Caco-2 (cell line): ENCODE results near the gene DCX. TPM values are rescaled to one million over a fixed set of nuclear protein-coding genes. Genes with fewer than 3 reads are reported as not detected.

Experiments
- BruUV-seq: library from RNA; stranded (reverse); fragments of 400-500 nt; replicated peaks from 2 replicates; lab custom pipeline; 2021; lab: Mats Ljungman, UMichigan
- CTCF ChIA-PET: fragments of 300-600 bp; sonication (Branson Sonifier 250); formaldehyde crosslinking; loops from one replicate; lab custom pipeline; 2022; ENCODE audit warnings: antibody characterized with exemption; lab: Charles Lee
- POLR2A ChIA-PET: fragments of 300-600 bp; sonication (Branson Sonifier 250); formaldehyde crosslinking; loops from one replicate; lab custom pipeline; 2022; ENCODE audit warnings: antibody characterized with exemption; lab: Charles Lee
- DNase-seq, 2 experiments: peaks; one replicate each; pipeline versions ENCODE4 v3.0.0 to v3.0.0-alpha.2; 2020 to 2022
- H3K27me3 ChIP-seq: replicated peaks from 2 replicates; pipeline ENCODE4 v1.6.0; 2011; ENCODE audit warnings: low read length; ENCODE audit not compliant: control insufficient read depth, insufficient read depth
- H3K36me3 ChIP-seq: 2 replicates; pipeline ENCODE4 v1.5.1; 2011; ENCODE audit warnings: low read length; ENCODE audit not compliant: control insufficient read depth, insufficient read depth
- H3K4me1 ChIP-seq: fragments of 250-450 bp; sonication (Bioruptor Pico); 2 replicates; pipeline ENCODE4 v1.5.1; 2020; ENCODE audit warnings: mild to moderate bottlenecking
- H3K4me3 ChIP-seq: 2 replicates; pipeline ENCODE4 v1.5.1; 2011; ENCODE audit warnings: low read depth, mild to moderate bottlenecking, control low read depth, low read length
- H3K9me3 ChIP-seq: fragments of 250-450 bp; sonication (Bioruptor Pico); 2 replicates; pipeline ENCODE4 v1.5.1; 2020; ENCODE audit warnings: mild to moderate bottlenecking, moderate library complexity
- H3K27ac Mint-ChIP-seq: one replicate; pipeline ENCODE4 v1.8.0; 2022; ENCODE audit warnings: mixed read lengths; ENCODE audit not compliant: unreplicated experiment
- H3K27me3 Mint-ChIP-seq: one replicate; pipeline ENCODE4 v1.8.0; 2022; ENCODE audit warnings: mixed read lengths; ENCODE audit not compliant: insufficient read depth, unreplicated experiment
- H3K36me3 Mint-ChIP-seq: one replicate; pipeline ENCODE4 v1.8.0; 2022; ENCODE audit warnings: mild to moderate bottlenecking, mixed read lengths; ENCODE audit not compliant: insufficient read depth, unreplicated experiment
- H3K4me1 Mint-ChIP-seq: one replicate; pipeline ENCODE4 v1.8.0; 2022; ENCODE audit warnings: low read depth, mixed read lengths; ENCODE audit not compliant: unreplicated experiment
- H3K4me3 Mint-ChIP-seq: one replicate; pipeline ENCODE4 v1.8.0; 2022; ENCODE audit warnings: mild to moderate bottlenecking, moderate library complexity, mixed read lengths; ENCODE audit not compliant: unreplicated experiment
- H3K9me3 Mint-ChIP-seq: one replicate; pipeline ENCODE4 v1.8.0; 2022; ENCODE audit warnings: mixed read lengths; ENCODE audit not compliant: unreplicated experiment
- CTCF ChIP-seq, 2 experiments: fragments of 200-600 bp in 1 of 2; IDR thresholded peaks; 1 replicate in 1 of 2; 2 replicates in 1 of 2; pipeline versions ENCODE4 v1.5.1 to v1.8.0; 2011 to 2022; ENCODE audit warnings: antibody characterized with exemption in 1 of 2, control low read depth in 1 of 2, inconsistent platforms in 1 of 2, low read depth in 1 of 2, low read length in 1 of 2, mild to moderate bottlenecking in 1 of 2, moderate library complexity in 1 of 2; ENCODE audit not compliant: insufficient read depth in 1 of 2, severe bottlenecking in 1 of 2, unreplicated experiment in 1 of 2
- intact Hi-C: fragments of 100-400 bp; cut with micrococcal nuclease; formaldehyde crosslinking; loops from one replicate; pipeline ENCODE4 v1.10.0; 2022; ENCODE audit not compliant: unreplicated experiment
- total RNA-seq: library from RNA; stranded (reverse); gene quantifications from 2 replicates; pipeline ENCODE4 v1.2.3, GENCODE V29; 2022

Gene DCX
- total RNA-seq, 1 experiment from 2014 or later, result not detected

GRCh38 chrX:111442791-111443190, 30.8 kb upstream of the DCX start:
- ChIA-PET CTCF (no interaction called here), POLR2A (no interaction called here)
- no TSS peak for BruUV-seq
- TF ChIP-seq CTCF (IDR thresholded peaks at IDR 0.05; ENCODE audit: insufficient read depth in 1 of 2, low read depth in 1 of 2, low read length in 1 of 2, severe bottlenecking in 1 of 2, unreplicated experiment in 1 of 2), result no peak
- no peaks in the 10 kb centered on the region for H3K27me3 ChIP-seq
- no peak overlapping the region for H3K27ac Mint-ChIP-seq
- H3K4me1 Mint-ChIP-seq, result no peaks in the 10 kb centered on the region
- intact Hi-C loops, result no loop called here
- no peaks in the 10 kb centered on the region for H3K36me3 Mint-ChIP-seq
- no peaks in the 10 kb centered on the region for H3K36me3 ChIP-seq
- no peaks in the 10 kb centered on the region for H3K9me3 Mint-ChIP-seq
- no peak for DNase-seq
- H3K9me3 ChIP-seq, result no peaks in the 10 kb centered on the region
- H3K27me3 Mint-ChIP-seq, result peaks cover 6% of the 10 kb centered on the region
- no peaks in the 10 kb centered on the region for H3K4me1 ChIP-seq
- H3K4me3 Mint-ChIP-seq, result no peak overlapping the region
- H3K4me3 ChIP-seq, result no peak overlapping the region

DNA sequence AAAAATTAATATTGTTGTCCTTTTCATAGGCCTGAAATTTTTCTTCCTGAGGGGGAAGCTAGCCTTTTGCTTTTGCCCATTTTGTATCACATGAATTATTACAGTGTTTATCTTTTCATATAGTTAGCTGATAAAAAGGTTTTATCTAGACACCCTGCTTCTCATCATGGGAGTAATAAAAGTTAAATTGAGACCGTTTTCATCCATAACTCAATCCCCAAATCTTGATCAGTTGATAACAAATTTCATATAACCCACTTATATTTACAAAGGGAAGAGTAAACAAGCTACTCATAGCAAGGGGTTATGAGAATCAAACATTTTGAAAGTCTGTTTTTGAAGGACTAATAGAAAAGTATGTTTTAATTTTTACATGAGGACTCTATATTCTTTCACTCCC, 23.5 kb upstream of the DCX start:
- BruUV-seq, result no TSS peak
- Histone ChIP-seq H3K4me1 (no peaks in the 10 kb centered on the region), H3K27me3 (no peaks in the 10 kb centered on the region), H3K4me3 (no peak overlapping the region), H3K36me3 (no peaks in the 10 kb centered on the region), H3K9me3 (no peaks in the 10 kb centered on the region)
- Mint-ChIP-seq H3K4me1 (no peaks in the 10 kb centered on the region), H3K27me3 (peaks cover 6% of the 10 kb centered on the region), H3K4me3 (no peak overlapping the region), H3K36me3 (no peaks in the 10 kb centered on the region), H3K27ac (no peak overlapping the region), H3K9me3 (no peaks in the 10 kb centered on the region)
- ChIA-PET POLR2A (no interaction called here), CTCF (no interaction called here)
- DNase-seq, result no peak
- TF ChIP-seq CTCF (IDR thresholded peaks at IDR 0.05; ENCODE audit: insufficient read depth in 1 of 2, low read depth in 1 of 2, low read length in 1 of 2, severe bottlenecking in 1 of 2, unreplicated experiment in 1 of 2), result no peak
- intact Hi-C loops, result no loop called here

DNA sequence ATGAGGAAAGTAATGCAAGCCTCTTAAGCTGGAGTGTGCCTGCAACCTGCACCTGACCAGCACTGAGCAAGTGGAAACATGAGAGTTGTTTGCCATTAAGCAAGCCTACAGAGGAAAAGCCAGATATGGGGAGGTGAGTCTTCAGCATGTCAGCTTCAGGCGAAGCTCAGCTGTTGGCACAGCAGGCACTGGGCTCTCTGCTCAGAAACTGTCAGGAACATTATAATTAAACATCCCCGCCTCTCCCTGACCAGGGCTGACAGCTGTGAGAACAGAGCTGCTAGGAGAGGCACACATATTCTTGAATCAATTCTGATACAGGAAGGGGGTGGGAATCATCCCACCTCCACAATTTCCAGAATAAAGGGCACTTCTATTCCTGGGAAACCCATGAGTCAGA, 19.0 kb upstream of the DCX start:
- H3K36me3 ChIP-seq, result no peaks in the 10 kb centered on the region
- intact Hi-C loops, result no loop called here
- CTCF ChIA-PET, result no interaction called here
- H3K9me3 ChIP-seq, result no peaks in the 10 kb centered on the region
- no peak overlapping the region for H3K4me3 ChIP-seq
- no TSS peak for BruUV-seq
- TF ChIP-seq CTCF (IDR thresholded peaks at IDR 0.05; ENCODE audit: insufficient read depth in 1 of 2, low read depth in 1 of 2, low read length in 1 of 2, severe bottlenecking in 1 of 2, unreplicated experiment in 1 of 2), result no peak
- no peak for DNase-seq
- Mint-ChIP-seq H3K4me3 (no peak overlapping the region), H3K4me1 (no peaks in the 10 kb centered on the region), H3K9me3 (no peaks in the 10 kb centered on the region), H3K36me3 (no peaks in the 10 kb centered on the region), H3K27me3 (no peaks in the 10 kb centered on the region), H3K27ac (no peak overlapping the region)
- H3K27me3 ChIP-seq, result no peaks in the 10 kb centered on the region
- POLR2A ChIA-PET, result no interaction called here
- no peaks in the 10 kb centered on the region for H3K4me1 ChIP-seq
